ENCODE results near the gene RCAN1.

Gene RCAN1

DNA sequence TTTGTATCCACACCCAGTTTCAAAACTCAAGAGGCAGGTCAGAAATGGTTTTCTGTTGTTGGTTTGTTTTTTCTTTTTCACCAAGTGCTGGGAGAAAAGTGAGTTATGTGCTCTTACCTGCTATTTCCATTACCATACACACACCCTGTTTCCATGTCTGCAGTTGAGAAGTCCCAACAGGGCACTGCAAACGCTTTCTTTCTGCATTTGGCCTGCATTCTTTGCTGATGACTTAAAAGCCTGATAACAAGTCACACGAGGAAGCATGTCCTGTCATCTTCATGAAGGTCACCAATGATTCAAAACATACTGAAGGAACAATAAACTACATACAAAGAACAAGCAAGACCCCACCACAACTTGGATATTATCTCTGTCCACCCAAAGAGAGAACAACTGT, 78.1 kb downstream of the RCAN1 start:
- DNase-seq, result no peak

- DNase-seq, result no peak
These were observed 78.6 kb downstream of the RCAN1 start for GRCh38 chr21:34536311-34536710.

DNA sequence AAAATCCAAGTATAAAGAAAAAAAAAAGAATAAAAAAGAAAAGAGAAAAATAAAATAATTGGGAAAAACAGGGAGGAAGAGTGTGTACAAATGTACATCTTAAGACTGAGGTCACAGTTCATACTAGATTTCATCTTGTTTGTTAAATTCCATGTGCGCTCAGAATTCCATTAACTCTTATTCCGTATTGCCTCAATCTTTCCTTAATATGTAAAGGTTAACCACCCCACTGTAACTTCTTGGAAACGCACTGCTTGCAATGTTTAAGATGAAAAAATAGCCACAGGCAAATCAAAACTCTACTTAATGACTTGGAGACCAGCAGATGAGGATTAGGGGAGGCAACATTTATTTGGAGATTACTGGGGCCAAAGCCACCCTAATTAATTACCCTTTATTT, 79.0 kb downstream of the RCAN1 start:
- no peak for DNase-seq

GRCh38 chr21:34534522-34534921, 80.4 kb downstream of the RCAN1 start:
- DNase-seq, result peak; percentile 34 to 58

- DNase-seq, result no peak
These were observed 81.0 kb downstream of the RCAN1 start for GRCh38 chr21:34533938-34534337.

DNA sequence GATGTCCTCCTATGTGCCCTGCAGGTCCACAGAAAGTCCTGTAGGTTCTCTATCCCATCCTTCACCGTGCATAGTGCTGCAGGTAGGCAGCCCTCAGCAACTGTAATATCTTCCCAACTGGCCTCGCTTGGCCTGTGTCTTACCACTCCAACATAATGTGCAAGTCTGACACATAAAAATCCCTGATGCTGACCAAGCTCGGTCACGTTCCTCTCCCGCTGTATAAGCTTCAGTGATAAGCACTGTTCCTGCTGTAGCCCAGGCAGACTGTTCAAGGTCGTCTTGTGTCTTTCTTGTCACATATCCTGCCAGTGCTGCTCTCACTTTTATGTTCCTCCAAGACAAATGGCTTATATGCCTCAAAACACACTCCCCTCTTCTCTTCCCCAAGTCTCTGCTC, 83.5 kb downstream of the RCAN1 start:
- DNase-seq, result no peak

DNA sequence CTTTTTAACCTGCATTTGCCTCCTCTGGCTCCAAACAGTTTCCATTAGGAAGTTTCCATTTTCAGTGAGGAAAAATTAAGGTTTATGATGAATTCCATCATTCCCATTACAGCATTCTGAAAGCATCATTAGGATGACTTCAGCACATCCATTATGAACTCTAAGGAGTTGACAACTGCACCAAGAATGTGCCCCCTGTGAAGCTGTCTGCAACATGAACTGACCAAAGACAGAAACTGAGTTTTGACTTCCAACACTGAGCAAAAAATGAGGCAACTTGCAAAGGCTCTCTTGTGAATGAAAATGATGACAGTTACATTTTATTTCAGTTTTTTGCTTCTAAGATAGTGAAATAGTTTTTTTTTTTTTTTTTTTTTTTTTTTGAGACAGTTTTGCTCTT, 84.7 kb downstream of the RCAN1 start:
- no peak for DNase-seq

- no peak for DNase-seq
These were observed 86.8 kb downstream of the RCAN1 start for GRCh38 chr21:34528131-34528561.

DNA sequence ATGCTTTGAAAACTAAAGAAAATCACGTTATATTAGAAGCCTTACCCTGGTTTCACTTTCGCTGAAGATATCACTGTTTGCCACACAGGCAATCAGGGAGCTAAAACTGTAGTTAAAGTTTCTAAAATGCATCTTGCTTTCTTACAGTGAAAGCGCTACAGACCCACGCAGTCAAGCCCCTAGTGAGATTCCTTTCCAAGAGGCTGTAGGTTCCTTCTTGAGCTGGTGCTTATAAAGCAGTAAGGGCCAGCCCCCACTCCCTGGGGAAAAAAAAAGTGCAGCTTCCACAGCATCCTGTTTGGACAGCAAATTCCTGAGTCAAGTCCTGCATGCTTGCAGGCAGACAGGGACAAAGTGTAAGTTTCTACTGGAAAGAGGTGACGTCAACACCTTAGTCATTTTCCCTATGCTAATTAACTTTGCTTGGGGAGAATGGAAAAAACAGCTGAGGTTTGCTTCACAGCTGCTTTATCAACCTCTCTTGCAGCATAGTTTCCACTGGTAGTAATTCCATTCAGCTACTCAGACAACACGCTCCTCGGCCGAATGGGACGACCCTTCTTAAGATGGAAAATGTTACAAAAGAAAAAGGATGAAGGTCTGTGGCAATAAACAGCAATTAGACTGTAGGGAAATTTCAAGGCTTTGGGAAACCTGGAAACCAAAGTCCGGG, 88.2 kb downstream of the RCAN1 start:
- DNase-seq, result peak; percentile 83 to 86

DNA sequence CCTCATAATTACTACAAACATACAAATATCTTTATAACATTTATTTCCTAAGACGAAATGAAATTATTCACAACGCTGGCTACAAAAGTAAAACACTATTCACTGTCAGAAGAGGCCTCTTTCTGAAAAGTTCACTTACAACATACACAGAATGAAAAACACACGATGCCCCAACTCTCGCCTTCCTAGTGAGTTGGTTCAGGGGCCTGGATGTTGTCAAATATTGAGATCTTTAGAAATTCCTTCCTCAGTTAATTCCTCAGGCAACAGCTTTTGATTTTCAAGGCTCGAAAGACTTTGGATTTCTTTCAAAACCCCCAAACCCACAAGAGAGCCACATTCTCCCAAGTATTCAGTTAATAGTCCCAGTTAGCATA, 88.7 kb downstream of the RCAN1 start:
- DNase-seq, result peak in 1 of 2 donors; percentile 34

GRCh38 chr21:34524646-34525601, 90.0 kb downstream of the RCAN1 start:
- DNase-seq, result no peak

- no peak for DNase-seq
These were observed 91.8 kb downstream of the RCAN1 start for GRCh38 chr21:34523019-34523555.

DNA sequence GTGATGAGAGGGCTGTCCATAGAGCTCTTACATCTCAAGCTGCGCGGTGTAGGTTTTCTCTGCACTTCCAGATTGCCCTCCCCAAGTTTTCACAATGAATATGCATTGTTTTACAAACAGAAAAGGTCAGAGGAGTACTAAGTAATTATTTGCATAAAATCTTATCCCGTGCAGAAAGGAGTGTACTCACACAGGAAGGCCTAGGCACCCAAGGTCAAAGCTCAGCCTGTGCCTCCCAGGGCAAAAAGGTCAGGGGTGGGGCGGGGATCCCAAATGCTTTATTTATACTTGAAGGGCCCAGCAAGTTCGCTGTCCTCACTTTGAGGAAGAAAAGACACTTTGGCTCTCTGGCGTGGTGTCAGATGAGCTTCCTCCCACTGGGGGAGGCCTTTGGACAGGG, 92.6 kb downstream of the RCAN1 start:
- peak; percentile 49 to 53 for DNase-seq

- DNase-seq, result no peak
These were observed 93.4 kb downstream of the RCAN1 start for GRCh38 chr21:34521561-34521960.

GRCh38 chr21:34520764-34521508, 94.0 kb downstream of the RCAN1 start:
- DNase-seq, result peak; percentile 66 to 77

- DNase-seq, result peak; percentile 58 to 69
These were observed 94.6 kb downstream of the RCAN1 start for GRCh38 chr21:34520281-34520680.

GRCh38 chr21:34519694-34520093, 95.2 kb downstream of the RCAN1 start:
- no peak for DNase-seq

DNA sequence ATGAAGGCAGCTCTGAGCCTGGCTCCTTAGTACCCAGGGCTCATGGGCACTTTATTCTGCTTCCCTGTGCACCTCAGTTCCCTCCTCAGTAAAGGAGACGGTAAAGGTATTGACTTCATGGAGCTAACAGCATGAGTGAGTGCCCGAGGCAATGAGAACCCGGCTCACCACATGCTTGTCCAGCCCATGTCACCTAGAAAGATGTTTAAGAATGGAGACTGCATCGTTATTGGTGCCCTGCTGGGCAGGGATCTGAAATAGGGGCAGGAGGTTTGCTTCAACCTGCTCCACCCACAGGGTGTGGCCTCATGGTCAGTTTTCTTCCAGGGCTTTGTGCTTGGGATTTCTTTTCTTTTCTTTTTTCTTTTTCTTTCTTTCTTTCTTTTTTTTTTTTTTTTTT, 95.9 kb downstream of the RCAN1 start:
- DNase-seq, result no peak

GRCh38 chr21:34518301-34518700, 96.6 kb downstream of the RCAN1 start:
- no peak for DNase-seq

GRCh38 chr21:34517491-34518245, 97.2 kb downstream of the RCAN1 start:
- DNase-seq, result peak; percentile 72 to 79

DNA sequence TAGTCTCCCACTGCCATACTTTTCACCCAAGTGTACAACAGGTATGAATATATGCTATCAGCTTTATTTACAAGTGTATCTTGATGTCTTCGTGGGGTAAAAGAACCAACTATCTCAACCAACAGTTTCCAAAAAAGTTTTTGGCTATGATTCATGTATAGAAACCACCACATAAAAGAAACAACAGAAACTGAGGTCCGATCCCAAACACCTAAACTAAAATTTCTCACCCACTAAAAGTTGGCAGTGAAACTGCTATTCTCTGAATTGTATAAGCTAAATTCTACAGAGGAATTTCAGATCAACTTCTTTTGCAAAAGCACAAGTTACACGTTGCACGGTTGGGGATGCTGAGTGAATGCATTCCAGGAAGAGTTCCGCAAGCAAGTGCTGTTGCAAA, 97.9 kb downstream of the RCAN1 start:
- DNase-seq, result no peak

GRCh38 chr21:34514576-34515115, 100.3 kb downstream of the RCAN1 start:
- no peak for DNase-seq

Data from inflammatory macrophage treated with lipopolysaccharide for 1 hour (primary cell).